VCaP (cell line): Measurements from ENCODE around the gene ADGRD1.
"Not testable (repeated sequence)": the region's sequence is repeated elsewhere in the genome, so short reads cannot be mapped to it uniquely, and the experiment has no call there.

Source experiments
- H3K27ac ChIP-seq: fragments of 450-650 bp; 2 replicates; pipeline ENCODE4 v1.5.1; 2017
- TF ChIP-seq, protein P1 (sequence below): fragments of 450-650 bp; conservative IDR thresholded peaks from 2 replicates; pipeline ENCODE4 v1.5.1; 2017; ENCODE audit warnings: mild to moderate bottlenecking, moderate library complexity

Gene ADGRD1

GRCh38 chr12:130929363-130929762, 24.3 kb upstream of the ADGRD1 start:
- TF ChIP-seq, protein P1, sequence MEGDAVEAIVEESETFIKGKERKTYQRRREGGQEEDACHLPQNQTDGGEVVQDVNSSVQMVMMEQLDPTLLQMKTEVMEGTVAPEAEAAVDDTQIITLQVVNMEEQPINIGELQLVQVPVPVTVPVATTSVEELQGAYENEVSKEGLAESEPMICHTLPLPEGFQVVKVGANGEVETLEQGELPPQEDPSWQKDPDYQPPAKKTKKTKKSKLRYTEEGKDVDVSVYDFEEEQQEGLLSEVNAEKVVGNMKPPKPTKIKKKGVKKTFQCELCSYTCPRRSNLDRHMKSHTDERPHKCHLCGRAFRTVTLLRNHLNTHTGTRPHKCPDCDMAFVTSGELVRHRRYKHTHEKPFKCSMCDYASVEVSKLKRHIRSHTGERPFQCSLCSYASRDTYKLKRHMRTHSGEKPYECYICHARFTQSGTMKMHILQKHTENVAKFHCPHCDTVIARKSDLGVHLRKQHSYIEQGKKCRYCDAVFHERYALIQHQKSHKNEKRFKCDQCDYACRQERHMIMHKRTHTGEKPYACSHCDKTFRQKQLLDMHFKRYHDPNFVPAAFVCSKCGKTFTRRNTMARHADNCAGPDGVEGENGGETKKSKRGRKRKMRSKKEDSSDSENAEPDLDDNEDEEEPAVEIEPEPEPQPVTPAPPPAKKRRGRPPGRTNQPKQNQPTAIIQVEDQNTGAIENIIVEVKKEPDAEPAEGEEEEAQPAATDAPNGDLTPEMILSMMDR: no peak
- H3K27ac ChIP-seq: no peak overlapping the region

GRCh38 chr12:130932061-130932930, 21.4 kb upstream of the ADGRD1 start:
- TF ChIP-seq, protein P1: no peak
- H3K27ac ChIP-seq: no peak overlapping the region

DNA sequence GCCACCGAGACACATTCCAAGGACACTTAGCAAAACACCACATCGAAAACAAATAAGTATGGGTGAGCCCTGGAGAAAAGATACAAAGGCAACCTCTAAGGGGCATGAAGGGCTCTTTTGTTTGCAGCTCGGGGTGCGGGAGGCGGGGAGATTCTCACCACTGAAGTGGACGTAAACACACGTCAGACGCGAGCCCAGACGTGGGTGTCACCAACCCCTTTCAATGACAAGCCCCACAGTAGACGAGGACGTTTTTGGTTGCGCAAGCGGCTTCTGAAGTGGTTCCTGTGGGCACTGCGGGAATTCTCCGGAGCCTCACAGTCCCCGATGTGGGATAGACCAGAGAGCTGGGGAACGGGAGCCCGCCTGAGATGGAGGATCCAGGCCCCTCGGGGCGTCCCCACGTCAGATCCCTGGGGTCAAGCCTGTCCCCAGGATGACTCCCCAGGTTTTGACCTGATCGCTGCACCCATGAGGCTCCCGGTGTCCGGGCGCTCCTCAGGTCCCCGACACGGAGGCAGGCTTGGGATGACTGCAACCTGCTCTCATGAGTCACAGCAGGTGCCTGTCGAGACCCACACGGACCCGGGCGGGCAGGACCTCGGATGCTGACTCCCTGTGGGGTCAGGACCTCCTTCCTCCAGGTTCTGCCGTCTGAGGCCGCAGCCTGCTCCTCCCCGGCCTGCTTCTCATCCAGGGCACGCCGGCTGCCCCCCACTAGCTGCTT, 20.3 kb upstream of the ADGRD1 start:
- TF ChIP-seq, protein P1: no peak
- no peak overlapping the region for H3K27ac ChIP-seq

DNA sequence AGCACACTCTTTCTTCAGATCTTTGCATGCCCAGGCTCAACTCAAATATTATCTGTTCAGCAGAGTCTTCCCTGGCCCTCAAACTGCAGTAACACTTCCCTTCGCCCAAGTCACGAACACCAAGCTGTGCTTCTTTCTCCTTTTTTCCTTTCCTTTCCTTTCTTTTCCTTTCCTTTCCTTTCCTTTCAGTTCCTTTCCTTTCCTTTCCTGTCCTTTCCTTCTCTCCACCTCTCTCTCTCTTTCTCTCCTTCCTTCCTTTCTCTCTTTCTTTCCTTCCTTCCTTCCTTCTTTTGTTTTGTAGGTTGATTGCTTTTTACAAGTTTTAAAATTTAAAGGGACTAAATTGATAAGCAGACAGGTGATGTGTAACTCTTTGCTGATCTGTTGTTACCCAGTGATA, 19.0 kb upstream of the ADGRD1 start:
- H3K27ac ChIP-seq: no peak overlapping the region
- TF ChIP-seq, protein P1: no peak

DNA sequence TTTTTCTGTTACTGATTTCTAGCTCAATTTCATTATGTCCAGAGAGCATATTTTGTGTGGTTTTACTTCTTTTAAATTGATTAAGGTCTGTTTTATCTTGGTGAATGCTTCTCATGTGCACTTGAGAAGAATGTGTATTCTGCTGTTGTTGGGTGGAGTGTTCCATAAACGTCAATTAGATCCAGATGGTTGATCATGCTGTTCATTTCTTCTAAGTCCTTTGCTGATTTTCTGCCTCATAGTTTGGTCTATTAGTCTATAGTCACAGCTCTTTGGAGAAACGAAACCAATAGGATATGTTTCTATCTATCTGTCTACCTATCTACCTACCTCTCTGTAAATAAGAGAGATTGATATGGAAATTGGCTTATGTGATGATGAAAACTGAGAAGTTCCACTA, 17.1 kb upstream of the ADGRD1 start:
- TF ChIP-seq, protein P1: no peak
- H3K27ac ChIP-seq: no peak overlapping the region

DNA sequence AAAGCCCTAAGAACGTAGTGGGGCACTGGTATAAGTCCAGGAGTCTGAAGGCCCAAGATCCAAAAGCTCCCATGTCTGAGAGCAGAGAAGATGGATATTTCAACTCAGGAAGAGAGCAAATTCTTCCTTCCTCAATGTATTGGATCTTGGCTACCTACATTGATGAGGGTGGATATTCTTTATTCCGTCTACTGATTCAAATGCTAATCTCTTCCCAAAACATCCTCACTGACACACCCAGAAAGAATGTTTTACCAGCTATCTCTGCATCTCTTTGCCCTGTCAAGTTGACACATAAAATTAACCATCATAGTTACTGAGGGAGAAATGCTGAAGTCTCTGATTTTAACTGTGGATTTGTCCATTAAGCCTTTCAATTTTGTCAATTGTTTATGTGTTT, 16.6 kb upstream of the ADGRD1 start:
- H3K27ac ChIP-seq: no peak overlapping the region
- TF ChIP-seq, protein P1: no peak

DNA sequence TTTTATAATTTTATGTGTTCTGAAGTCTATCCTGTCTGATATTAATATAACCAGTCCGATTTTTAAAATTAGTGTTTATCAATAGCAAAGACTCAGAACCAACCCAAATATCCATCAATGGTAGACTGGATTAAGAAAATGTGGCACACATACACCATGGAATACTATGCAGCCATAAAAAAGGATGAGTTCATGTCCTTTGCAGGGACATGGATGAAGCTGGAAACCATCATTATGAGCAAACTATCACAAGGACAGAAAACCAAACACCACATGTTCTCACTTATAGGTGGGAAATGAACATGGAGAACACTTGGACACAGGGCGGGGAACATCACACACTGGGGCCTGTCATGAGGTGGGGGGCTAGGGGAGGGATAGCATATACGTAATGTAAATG, 16.2 kb upstream of the ADGRD1 start:
- not testable (repeated sequence) for H3K27ac ChIP-seq

DNA sequence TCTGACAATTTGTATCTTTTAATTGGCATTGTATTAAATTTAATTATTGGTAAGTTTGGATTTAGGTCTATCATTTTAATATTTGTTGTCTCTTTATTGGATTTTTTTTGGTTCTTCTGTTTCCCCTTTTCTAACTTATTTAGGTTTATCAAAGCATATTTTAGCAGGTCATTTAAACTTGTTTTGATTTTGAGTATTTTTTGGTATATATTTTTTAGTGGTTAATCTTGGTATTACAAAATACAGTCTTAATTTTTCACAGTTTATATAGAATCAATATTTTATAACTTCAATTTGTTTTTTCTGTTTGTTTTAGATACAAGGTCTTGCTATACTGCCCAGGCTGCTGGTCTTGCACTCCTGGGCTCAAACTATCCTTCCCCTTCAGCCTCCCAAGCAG, 15.5 kb upstream of the ADGRD1 start:
- H3K27ac ChIP-seq: no peak overlapping the region
- TF ChIP-seq, protein P1: no peak
